ENCODE measurements around the gene XPNPEP1.
"Not testable (repeated sequence)": the region's sequence is repeated elsewhere in the genome, so short reads cannot be mapped to it uniquely, and the experiment has no call there.

XPNPEP1 gene

GRCh38 chr10:109922358-109922975, 844 bp downstream of the XPNPEP1 start:
- no peak for DNase-seq

- no peak for DNase-seq
Observed at GRCh38 chr10:109920016-109920415, 3.3 kb downstream of the XPNPEP1 start.

- no peak for DNase-seq
Observed at GRCh38 chr10:109919220-109919619, 4.1 kb downstream of the XPNPEP1 start.

- not testable (repeated sequence) for DNase-seq
Observed at GRCh38 chr10:109918707-109919106, 4.6 kb downstream of the XPNPEP1 start.

GRCh38 chr10:109915566-109915965, 7.7 kb downstream of the XPNPEP1 start:
- DNase-seq = no peak

- no peak for DNase-seq
Observed at GRCh38 chr10:109914966-109915365, 8.3 kb downstream of the XPNPEP1 start.

GRCh38 chr10:109913306-109913892, 9.9 kb downstream of the XPNPEP1 start:
- DNase-seq = no peak

- no peak for DNase-seq
Observed at GRCh38 chr10:109912335-109913281, 10.7 kb downstream of the XPNPEP1 start.

- DNase-seq = no peak
Observed at GRCh38 chr10:109911903-109912302, 11.4 kb downstream of the XPNPEP1 start.

GRCh38 chr10:109906316-109906715, 17.0 kb downstream of the XPNPEP1 start:
- no peak for DNase-seq

- no peak for DNase-seq
Observed at GRCh38 chr10:109904397-109904796, 18.9 kb downstream of the XPNPEP1 start.

GRCh38 chr10:109902992-109903947, 20.0 kb downstream of the XPNPEP1 start:
- DNase-seq = no peak

GRCh38 chr10:109899356-109900331, 23.7 kb downstream of the XPNPEP1 start:
- no peak for DNase-seq

GRCh38 chr10:109898666-109899355, 24.5 kb downstream of the XPNPEP1 start:
- DNase-seq = no peak

GRCh38 chr10:109898007-109898406, 25.3 kb downstream of the XPNPEP1 start:
- no peak for DNase-seq

- no peak for DNase-seq
Observed at GRCh38 chr10:109895848-109896247, 27.5 kb downstream of the XPNPEP1 start.

- DNase-seq = no peak
Observed at GRCh38 chr10:109895095-109895818, 28.1 kb downstream of the XPNPEP1 start.

GRCh38 chr10:109894516-109894915, 28.8 kb downstream of the XPNPEP1 start:
- no peak for DNase-seq

GRCh38 chr10:109893386-109893785, 29.9 kb downstream of the XPNPEP1 start:
- no peak for DNase-seq

- no peak for DNase-seq
Observed at GRCh38 chr10:109892931-109893330, 30.4 kb downstream of the XPNPEP1 start.

Measured in activated CD4-positive, CD25-positive, alpha-beta regulatory T cell treated with anti-CD3 and anti-CD28 coated beads, Interleukin-2, amount 50 U/mL, for 72 hours (primary cell).